A549 (cell line): ENCODE results near the gene NRG3. TPM values are rescaled to one million over a fixed set of nuclear protein-coding genes. Genes with fewer than 3 reads are reported as not detected.

Source experiments
- ATAC-seq, 2 experiments: fragments of 200-7000 bp in 1 of 2; fragments of >200 bp in 1 of 2; cut with Nextera tagmentation in 1 of 2; cut with Tn5 transposase in 1 of 2; 3 replicates each; pipeline versions ENCODE4 v1.8.0 to v1.9.1; 2018 to 2020; ENCODE audit warnings: mild to moderate bottlenecking in 1 of 2, moderate library complexity in 1 of 2
- CTCF ChIA-PET: fragments of 300-600 bp; sonication (Branson Sonifier 250); formaldehyde crosslinking; extraction: SDS; loops from one replicate; lab custom pipeline; 2021; ENCODE audit warnings: antibody characterized with exemption, inconsistent platforms; lab: Yijun Ruan, JAX
- POLR2A ChIA-PET: fragments of 350-600 bp; formaldehyde crosslinking; extraction: SDS; loops from one replicate; lab custom pipeline; 2021; ENCODE audit warnings: antibody characterized with exemption, inconsistent platforms; lab: Yijun Ruan, JAX
- DNase-seq, 2 experiments: peaks; one replicate each; pipeline versions ENCODE4 v3.0.0 to v3.0.0-alpha.2; 2011 to 2016; ENCODE audit warnings: low read depth in 1 of 2, low spot score in 1 of 2
- FAIRE-seq: peaks from 2 replicates; lab custom pipeline; 2011; peaks lifted over from hg19 to GRCh38; lab: Jason Lieb, UNC
- H3K27ac ChIP-seq, 2 experiments: fragments of >200 bp; sonication (Bioruptor Twin); formaldehyde crosslinking; 3 replicates each; pipeline ENCODE4 v1.5.1; 2016 to 2017
- H3K4me1 ChIP-seq: fragments of >200 bp; sonication (Bioruptor Twin); formaldehyde crosslinking; 3 replicates; pipeline ENCODE4 v1.6.1; 2016
- H3K4me2 ChIP-seq: fragments of >200 bp; sonication (Bioruptor Twin); formaldehyde crosslinking; 3 replicates; pipeline ENCODE4 v1.6.1; 2016
- H3K4me3 ChIP-seq: fragments of >200 bp; sonication (Bioruptor Twin); formaldehyde crosslinking; 3 replicates; pipeline ENCODE4 v1.5.1; 2016
- H3K9me3 ChIP-seq: fragments of >200 bp; sonication (Bioruptor Twin); formaldehyde crosslinking; 3 replicates; pipeline ENCODE4 v1.6.1; 2016
- ATOH8 ChIP-seq: fragments of 250-450 bp; sonication (Bioruptor Pico); IDR thresholded peaks from 2 replicates; pipeline ENCODE4 v1.5.0; 2020; ENCODE audit warnings: low read depth, mild to moderate bottlenecking, moderate library complexity
- BCL3 ChIP-seq: fragments of >200 bp; sonication (Bioruptor Twin); formaldehyde crosslinking; IDR thresholded peaks from 3 replicates; pipeline ENCODE4 v1.6.1; 2016
- CEBPB ChIP-seq, 2 experiments: fragments of >200 bp in 1 of 2; sonication (Bioruptor Twin) in 1 of 2; formaldehyde crosslinking in 1 of 2; IDR thresholded peaks; 2 replicates each; pipeline ENCODE4 v1.6.1; 2012 to 2016
- CHD4 ChIP-seq: fragments of 200-600 bp; sonication (generic); IDR thresholded peaks from 2 replicates; pipeline ENCODE4 v1.6.1; 2016; ENCODE audit warnings: antibody characterized with exemption, mild to moderate bottlenecking, borderline replicate concordance
- CTCF ChIP-seq: fragments of >200 bp; sonication (Bioruptor Twin); formaldehyde crosslinking; IDR thresholded peaks from 3 replicates; pipeline ENCODE4 v1.5.1; 2016
- E2F6 ChIP-seq: IDR thresholded peaks from 2 replicates; pipeline ENCODE4 v1.6.1; 2012; ENCODE audit warnings: low read depth, borderline replicate concordance
- EHF ChIP-seq: fragments of 250-450 bp; sonication (Bioruptor Pico); IDR thresholded peaks from 2 replicates; pipeline ENCODE4 v1.5.0; 2020; ENCODE audit warnings: mild to moderate bottlenecking
- ELK1 ChIP-seq: fragments of 150-350 bp; IDR thresholded peaks from 2 replicates; pipeline ENCODE4 v1.6.1; 2014; ENCODE audit warnings: low read depth, mild to moderate bottlenecking, low read length
- ESRRA ChIP-seq: fragments of 150-350 bp; IDR thresholded peaks from 2 replicates; pipeline ENCODE4 v1.6.1; 2014; ENCODE audit warnings: mild to moderate bottlenecking, low read length, borderline replicate concordance
- FOSB ChIP-seq: fragments of 250-450 bp; sonication (Bioruptor Pico); IDR thresholded peaks from 2 replicates; pipeline ENCODE4 v1.5.0; 2020; ENCODE audit warnings: mild to moderate bottlenecking, moderate library complexity
- FOSL2 ChIP-seq, 2 experiments: fragments of 450-650 bp in 1 of 2; fragments of >200 bp in 1 of 2; sonication (Bioruptor Twin) in 1 of 2; formaldehyde crosslinking; IDR thresholded peaks; 2 replicates each; pipeline versions ENCODE4 v1.5.0 to v1.6.1; 2016 to 2020; ENCODE audit warnings: mild to moderate bottlenecking in 1 of 2, moderate library complexity in 1 of 2
- FOXS1 ChIP-seq: fragments of 250-450 bp; sonication (Bioruptor Pico); IDR thresholded peaks from 2 replicates; pipeline ENCODE4 v1.5.0; 2020; ENCODE audit warnings: mild to moderate bottlenecking, moderate library complexity
- HDAC2 ChIP-seq: fragments of 200-600 bp; sonication (generic); IDR thresholded peaks from 2 replicates; pipeline ENCODE4 v1.6.1; 2016
- HES2 ChIP-seq: fragments of >200 bp; sonication (Bioruptor Twin); formaldehyde crosslinking; IDR thresholded peaks from 2 replicates; pipeline ENCODE4 v1.6.1; 2016
- HMGXB4 ChIP-seq: fragments of 250-450 bp; sonication (Bioruptor Pico); IDR thresholded peaks from 2 replicates; pipeline ENCODE4 v1.5.0; 2021; ENCODE audit warnings: mild to moderate bottlenecking, moderate library complexity, borderline replicate concordance
- NFE2L2 ChIP-seq: fragments of 150-350 bp; conservative IDR thresholded peaks from 2 replicates; pipeline ENCODE4 v1.6.1; 2014; ENCODE audit warnings: low read length
- NR3C1 ChIP-seq: fragments of >200 bp; sonication (Bioruptor Twin); formaldehyde crosslinking; IDR thresholded peaks from 3 replicates; pipeline ENCODE4 v1.6.1; 2017
- POLR2A ChIP-seq: IDR thresholded peaks from 2 replicates; pipeline ENCODE4 v1.6.1; 2012; ENCODE audit warnings: mild to moderate bottlenecking, low read length
- RARB ChIP-seq: fragments of 250-450 bp; sonication (Bioruptor Pico); IDR thresholded peaks from 2 replicates; pipeline ENCODE4 v1.8.0; 2021; ENCODE audit warnings: mild to moderate bottlenecking, moderate library complexity
- REST ChIP-seq: fragments of 200-600 bp; sonication (generic); IDR thresholded peaks from 2 replicates; pipeline ENCODE4 v1.6.1; 2016; ENCODE audit warnings: antibody characterized with exemption, mild to moderate bottlenecking, moderate library complexity
- RFX5 ChIP-seq: fragments of 450-650 bp; IDR thresholded peaks from 2 replicates; pipeline ENCODE4 v1.7.1; 2014; ENCODE audit warnings: antibody characterized with exemption, mild to moderate bottlenecking, moderate library complexity
- SMC3 ChIP-seq: fragments of >200 bp; sonication (Bioruptor Twin); formaldehyde crosslinking; IDR thresholded peaks from 3 replicates; pipeline ENCODE4 v1.6.1; 2018; ENCODE audit warnings: inconsistent platforms
- ZSCAN20 ChIP-seq: fragments of 250-450 bp; sonication (Bioruptor Pico); IDR thresholded peaks from 2 replicates; pipeline ENCODE4 v1.8.0; 2022; ENCODE audit warnings: mild to moderate bottlenecking, moderate library complexity
- WGBS: methylation state at CpG from one replicate; pipeline ENCODE4 v1.1.6; 2017; ENCODE audit errors: missing lambda C conversion rate; 5-methylcytosine and 5-hydroxymethylcytosine counted together
- polyA plus RNA-seq, 4 experiments: library from polyadenylated mRNA; depleted of rRNA in 3 of 4; stranded (reverse); fragments of >200 nt; fragmentation: RNase III in 1 of 4; extraction: RNeasy Plus Mini Kit Qiagen cat#74134 plus additional on column Dnase treatment in 1 of 4; gene quantifications; 2 replicates in 3 of 4; 3 replicates in 1 of 4; pipeline ENCODE4 v1.2.3, GENCODE V29; 2011 to 2017

The NRG3 gene
- polyA plus RNA-seq, 2 of the 4 experiments (the other 2 are of a cell fraction) = not detected

GRCh38 chr10:81915504-81915897 lies 40.5 kb downstream of the NRG3 start:
- 3% methylated on average over 2 of the region's 2 CpGs for WGBS
- Histone ChIP-seq H3K9me3 (no peaks in the 10 kb centered on the region), H3K4me3 (no peak overlapping the region), H3K4me2 (no peak overlapping the region), H3K4me1 (no peaks in the 10 kb centered on the region), H3K27ac (no peak overlapping the region)
- POLR2A ChIA-PET = no interaction called here
- DNase-seq (no peak), FAIRE-seq (no peak), ATAC-seq (no peak)
- CTCF ChIA-PET = no interaction called here
- TF ChIP-seq RFX5 (no peak), FOXS1 (CRISPR knock-in tag) (no peak), ZSCAN20 (CRISPR knock-in tag) (no peak), FOSB (no peak), ESRRA (no peak), NFE2L2 (no peak), CEBPB (IDR thresholded peaks at IDR 0.05) (no peak)

GRCh38 chr10:81917666-81918065 lies 42.7 kb downstream of the NRG3 start:
- CTCF ChIA-PET = no interaction called here
- Histone ChIP-seq H3K4me1 (no peaks in the 10 kb centered on the region), H3K9me3 (no peaks in the 10 kb centered on the region), H3K4me2 (no peak overlapping the region), H3K27ac (no peak overlapping the region), H3K4me3 (no peak overlapping the region)
- ATAC-seq (no peak), FAIRE-seq (no peak), DNase-seq (no peak)
- WGBS = 2% methylated on average over 5 of the region's 5 CpGs
- TF ChIP-seq CHD4 (no peak), POLR2A (no peak), E2F6 (no peak), CTCF (no peak), NR3C1 (no peak), HMGXB4 (no peak), EHF (CRISPR knock-in tag) (no peak), RARB (no peak), BCL3 (no peak), NFE2L2 (no peak), SMC3 (no peak), ELK1 (no peak)
- POLR2A ChIA-PET = no interaction called here

GRCh38 chr10:81918766-81919165 lies 43.8 kb downstream of the NRG3 start:
- Histone ChIP-seq H3K27ac (no peak overlapping the region), H3K4me3 (no peak overlapping the region), H3K9me3 (no peaks in the 10 kb centered on the region), H3K4me1 (no peaks in the 10 kb centered on the region), H3K4me2 (no peak overlapping the region)
- FAIRE-seq (no peak), DNase-seq (no peak), ATAC-seq (no peak)
- 0% methylated on average over 1 of the region's 1 CpG for WGBS
- CTCF ChIA-PET = no interaction called here
- POLR2A ChIA-PET = no interaction called here
- TF ChIP-seq HES2 (no peak), POLR2A (no peak), ZSCAN20 (CRISPR knock-in tag) (no peak), REST (no peak), HDAC2 (no peak), ATOH8 (CRISPR knock-in tag) (no peak), FOSL2 (IDR thresholded peaks at IDR 0.05) (no peak), FOSL2 (CRISPR knock-in tag; IDR thresholded peaks at IDR 0.05) (no peak), E2F6 (no peak)
- TF ChIP-seq, all 56 proteins: peak for 0
